KMS-11 (cell line): ENCODE data around the gene SAMD15.

Source experiments
- H2AFZ ChIP-seq: fragments of 200-600 bp; sonication (generic); 2 replicates; pipeline ENCODE4 v1.6.1; 2016; ENCODE audit warnings: antibody characterized with exemption, mixed run types, low read depth
- H3K27ac ChIP-seq: fragments of 200-600 bp; sonication (generic); 2 replicates; pipeline ENCODE4 v1.6.1; 2016; ENCODE audit warnings: mild to moderate bottlenecking, mixed run types
- H3K27me3 ChIP-seq: fragments of 200-600 bp; sonication (generic); 2 replicates; pipeline ENCODE4 v1.6.1; 2017; ENCODE audit warnings: mild to moderate bottlenecking, low read depth, mixed run types, moderate library complexity; ENCODE audit not compliant: insufficient read depth
- H3K36me3 ChIP-seq: fragments of 200-600 bp; sonication (generic); 2 replicates; pipeline ENCODE4 v1.6.1; 2017; ENCODE audit warnings: mild to moderate bottlenecking, mixed run types; ENCODE audit not compliant: insufficient read depth
- H3K4me1 ChIP-seq: fragments of 200-600 bp; sonication (generic); 2 replicates; pipeline ENCODE4 v1.6.1; 2016; ENCODE audit warnings: mild to moderate bottlenecking, low read depth, mixed run types; ENCODE audit not compliant: poor library complexity, severe bottlenecking
- H3K4me2 ChIP-seq: fragments of 200-600 bp; sonication (generic); 2 replicates; pipeline ENCODE4 v1.7.0; 2016; ENCODE audit warnings: mild to moderate bottlenecking, mixed run types
- H3K4me3 ChIP-seq: fragments of 200-600 bp; sonication (generic); IDR thresholded peaks from 2 replicates; pipeline ENCODE4 v1.6.1; 2017; ENCODE audit warnings: low read depth, low read length, mixed read lengths; ENCODE audit not compliant: insufficient read depth
- H3K79me2 ChIP-seq: fragments of 200-600 bp; sonication (generic); 2 replicates; pipeline ENCODE4 v1.6.1; 2016; ENCODE audit warnings: low read depth, mixed run types; ENCODE audit not compliant: insufficient read depth
- H3K9ac ChIP-seq: fragments of 200-600 bp; sonication (generic); 2 replicates; pipeline ENCODE4 v1.6.1; 2016; ENCODE audit warnings: mild to moderate bottlenecking, mixed run types
- H4K20me1 ChIP-seq: fragments of 200-600 bp; sonication (generic); 2 replicates; pipeline ENCODE4 v1.6.1; 2016; ENCODE audit warnings: mild to moderate bottlenecking, mixed run types; ENCODE audit not compliant: insufficient read depth
- TF ChIP-seq, protein P1 (sequence below): fragments of 200-600 bp; sonication (generic); conservative IDR thresholded peaks from 2 replicates; pipeline ENCODE4 v1.6.1; 2017; ENCODE audit warnings: low read depth, mild to moderate bottlenecking, antibody characterized with exemption, low read length, moderate library complexity, mixed read lengths

The SAMD15 gene

DNA sequence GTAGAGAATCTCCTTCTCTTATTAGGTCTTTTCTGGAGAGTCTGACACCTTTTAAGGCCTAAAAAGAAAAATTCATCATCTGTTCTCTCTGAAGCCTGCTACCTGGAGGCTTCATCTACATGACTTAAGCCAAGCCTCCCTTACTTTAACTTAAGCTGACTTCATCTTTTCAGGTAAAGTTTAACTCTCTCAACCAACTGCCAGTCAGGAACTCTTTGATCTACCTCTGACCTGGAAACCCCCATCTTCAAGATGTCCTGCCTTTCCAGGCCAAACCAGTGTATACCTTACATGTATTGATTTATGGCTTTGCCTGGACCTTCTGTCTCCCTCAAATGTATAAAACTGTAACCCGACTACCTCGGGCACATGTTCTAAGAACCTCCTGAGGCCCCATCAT is 38.9 kb upstream of the SAMD15 start:
- Histone ChIP-seq H3K9ac (no peak overlapping the region), H3K36me3 (no peaks in the 10 kb centered on the region), H2AFZ (no peak overlapping the region), H3K4me1 (no peaks in the 10 kb centered on the region), H3K79me2 (no peaks in the 10 kb centered on the region), H4K20me1 (no peaks in the 10 kb centered on the region), H3K4me3 (no peak overlapping the region), H3K4me2 (no peak overlapping the region), H3K27me3 (no peaks in the 10 kb centered on the region), H3K27ac (no peak overlapping the region)
- TF ChIP-seq, protein P1, sequence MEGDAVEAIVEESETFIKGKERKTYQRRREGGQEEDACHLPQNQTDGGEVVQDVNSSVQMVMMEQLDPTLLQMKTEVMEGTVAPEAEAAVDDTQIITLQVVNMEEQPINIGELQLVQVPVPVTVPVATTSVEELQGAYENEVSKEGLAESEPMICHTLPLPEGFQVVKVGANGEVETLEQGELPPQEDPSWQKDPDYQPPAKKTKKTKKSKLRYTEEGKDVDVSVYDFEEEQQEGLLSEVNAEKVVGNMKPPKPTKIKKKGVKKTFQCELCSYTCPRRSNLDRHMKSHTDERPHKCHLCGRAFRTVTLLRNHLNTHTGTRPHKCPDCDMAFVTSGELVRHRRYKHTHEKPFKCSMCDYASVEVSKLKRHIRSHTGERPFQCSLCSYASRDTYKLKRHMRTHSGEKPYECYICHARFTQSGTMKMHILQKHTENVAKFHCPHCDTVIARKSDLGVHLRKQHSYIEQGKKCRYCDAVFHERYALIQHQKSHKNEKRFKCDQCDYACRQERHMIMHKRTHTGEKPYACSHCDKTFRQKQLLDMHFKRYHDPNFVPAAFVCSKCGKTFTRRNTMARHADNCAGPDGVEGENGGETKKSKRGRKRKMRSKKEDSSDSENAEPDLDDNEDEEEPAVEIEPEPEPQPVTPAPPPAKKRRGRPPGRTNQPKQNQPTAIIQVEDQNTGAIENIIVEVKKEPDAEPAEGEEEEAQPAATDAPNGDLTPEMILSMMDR: no peak

GRCh38 chr14:77339407-77339806 is 37.8 kb upstream of the SAMD15 start:
- H3K36me3 ChIP-seq: no peaks in the 10 kb centered on the region
- H3K79me2 ChIP-seq: no peaks in the 10 kb centered on the region
- no peaks in the 10 kb centered on the region for H3K4me1 ChIP-seq

DNA sequence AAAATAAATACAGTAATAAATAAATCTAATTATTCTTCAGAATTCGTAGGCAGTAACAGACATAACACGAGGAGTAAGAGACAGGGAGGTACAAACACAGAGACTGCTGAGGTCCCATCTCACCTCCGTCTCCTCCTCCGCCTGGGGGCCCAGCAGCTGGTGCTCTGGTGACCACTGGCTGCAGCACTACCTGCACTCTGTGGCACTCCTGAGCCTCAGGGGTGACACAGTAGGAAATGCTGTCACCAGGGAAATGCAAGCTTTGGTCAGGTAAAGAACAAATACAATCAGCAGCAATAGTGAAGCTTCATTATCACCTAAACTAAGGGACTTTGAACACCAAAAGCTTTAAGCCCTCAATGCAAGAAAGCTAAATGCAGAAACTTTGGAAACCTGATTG is 36.8 kb upstream of the SAMD15 start:
- Histone ChIP-seq H3K4me3 (no peak overlapping the region), H3K27me3 (no peaks in the 10 kb centered on the region), H3K79me2 (no peaks in the 10 kb centered on the region), H3K4me1 (no peaks in the 10 kb centered on the region), H3K27ac (no peak overlapping the region), H3K4me2 (no peak overlapping the region), H2AFZ (no peak overlapping the region), H3K9ac (no peak overlapping the region), H4K20me1 (no peaks in the 10 kb centered on the region), H3K36me3 (no peaks in the 10 kb centered on the region)
- TF ChIP-seq, protein P1: no peak

More at GRCh38 chr14:77339407-77339806, 37.8 kb upstream of the SAMD15 start:
- Histone ChIP-seq H3K27ac (no peak overlapping the region), H3K4me3 (no peak overlapping the region), H3K4me2 (no peak overlapping the region), H4K20me1 (no peaks in the 10 kb centered on the region), H3K27me3 (no peaks in the 10 kb centered on the region), H2AFZ (no peak overlapping the region), H3K9ac (no peak overlapping the region)
- TF ChIP-seq, protein P1: no peak

DNA sequence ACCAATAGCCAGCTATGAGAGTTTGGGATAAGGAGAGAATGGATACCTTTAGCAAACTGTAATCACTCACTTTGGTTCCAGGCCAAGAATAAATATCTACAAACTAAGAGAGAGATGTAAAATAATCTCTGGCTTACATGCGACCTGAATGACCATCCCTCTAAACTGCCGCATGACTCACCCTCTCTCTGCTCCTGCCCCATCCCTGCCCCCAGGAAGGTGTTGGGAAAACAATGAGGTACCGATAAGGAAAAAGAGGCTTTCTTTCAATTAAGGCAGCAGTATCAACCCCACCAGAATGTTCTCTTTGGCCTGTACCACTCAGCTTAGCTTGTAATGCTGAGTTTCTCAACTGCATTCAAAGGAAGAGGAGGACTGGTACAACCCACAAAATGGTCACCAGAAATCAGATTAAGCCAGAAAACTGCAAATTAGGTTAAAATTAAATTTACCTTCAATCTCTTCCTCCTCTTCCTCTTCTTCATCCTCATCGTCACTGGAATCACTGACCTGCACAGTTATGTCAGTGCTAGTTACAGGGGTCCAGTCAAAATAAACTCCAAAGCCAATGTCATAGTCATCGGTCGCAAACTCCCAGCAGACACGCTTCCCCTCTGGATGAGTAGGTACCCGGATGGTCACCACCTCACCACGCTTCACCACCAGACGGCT is 34.3 kb upstream of the SAMD15 start:
- Histone ChIP-seq H2AFZ (no peak overlapping the region), H3K79me2 (no peaks in the 10 kb centered on the region), H3K4me2 (no peak overlapping the region), H3K9ac (no peak overlapping the region), H3K27ac (no peak overlapping the region), H3K4me3 (no peak overlapping the region), H3K4me1 (no peaks in the 10 kb centered on the region), H3K27me3 (no peaks in the 10 kb centered on the region), H4K20me1 (no peaks in the 10 kb centered on the region), H3K36me3 (no peaks in the 10 kb centered on the region)
- TF ChIP-seq, protein P1: no peak
